Measurements from ENCODE around the gene ATP2B1. TPM values are rescaled to one million over a fixed set of nuclear protein-coding genes. Genes with fewer than 3 reads are reported as not detected.
"Not testable (repeated sequence)": the region's sequence is repeated elsewhere in the genome, so short reads cannot be mapped to it uniquely, and the experiment has no call there.

ATP2B1 gene
- polyA plus RNA-seq, 1 donor, result 122 TPM

DNA sequence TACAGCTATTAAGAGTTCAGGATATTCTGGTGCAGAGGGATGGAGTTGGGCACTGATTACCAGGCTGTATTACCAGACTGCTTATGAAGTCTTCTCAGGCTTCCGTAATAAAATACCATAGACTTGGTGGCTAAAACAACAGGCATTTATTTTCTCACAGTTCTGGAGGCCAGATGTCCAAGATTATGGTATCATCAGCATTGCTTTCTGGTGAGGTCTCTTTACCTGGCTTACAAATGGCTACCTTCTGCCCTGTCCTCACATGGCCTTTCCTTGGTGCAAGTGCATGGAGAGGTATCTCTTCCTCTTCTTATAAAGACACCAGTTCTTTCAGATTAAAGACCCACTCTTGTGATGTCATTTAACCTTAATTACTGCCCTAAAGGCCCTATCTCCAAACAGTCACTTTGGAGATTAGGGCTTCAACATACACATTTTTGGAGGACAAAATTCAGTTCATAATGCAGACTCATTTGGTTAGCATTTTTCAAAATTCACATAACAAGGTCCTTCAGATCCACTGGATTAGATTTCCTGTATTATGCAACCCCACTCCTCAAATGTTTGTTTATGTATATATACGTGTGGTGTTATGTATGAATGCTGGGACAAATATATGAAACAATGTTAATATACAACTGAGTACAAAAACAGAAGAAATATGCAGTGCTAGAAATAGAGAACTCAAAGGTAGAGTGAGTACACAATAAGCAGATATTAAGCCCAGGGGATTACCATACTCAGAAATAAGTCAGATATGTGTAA, 9.3 kb upstream of the ATP2B1 start:
- DNase-seq, result no peak

DNA sequence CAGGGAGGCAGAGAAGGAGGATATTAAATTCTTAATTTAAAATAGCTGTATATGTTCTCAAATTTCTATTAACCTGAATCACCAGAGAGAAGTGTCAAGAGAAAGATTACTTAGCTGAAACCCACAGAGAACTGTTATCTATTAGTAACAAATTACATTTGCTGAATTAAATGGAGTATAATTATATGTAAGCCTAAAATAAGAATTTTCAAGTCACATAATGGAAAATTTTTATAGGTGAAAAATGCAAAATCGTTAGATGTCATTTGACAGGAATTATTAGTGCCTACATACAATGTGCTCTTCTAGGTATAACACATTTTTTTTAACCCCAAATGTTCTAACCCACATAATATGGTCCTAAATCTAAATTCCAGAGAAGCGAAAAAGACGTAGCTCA, 4.1 kb upstream of the ATP2B1 start:
- no peak for DNase-seq

DNA sequence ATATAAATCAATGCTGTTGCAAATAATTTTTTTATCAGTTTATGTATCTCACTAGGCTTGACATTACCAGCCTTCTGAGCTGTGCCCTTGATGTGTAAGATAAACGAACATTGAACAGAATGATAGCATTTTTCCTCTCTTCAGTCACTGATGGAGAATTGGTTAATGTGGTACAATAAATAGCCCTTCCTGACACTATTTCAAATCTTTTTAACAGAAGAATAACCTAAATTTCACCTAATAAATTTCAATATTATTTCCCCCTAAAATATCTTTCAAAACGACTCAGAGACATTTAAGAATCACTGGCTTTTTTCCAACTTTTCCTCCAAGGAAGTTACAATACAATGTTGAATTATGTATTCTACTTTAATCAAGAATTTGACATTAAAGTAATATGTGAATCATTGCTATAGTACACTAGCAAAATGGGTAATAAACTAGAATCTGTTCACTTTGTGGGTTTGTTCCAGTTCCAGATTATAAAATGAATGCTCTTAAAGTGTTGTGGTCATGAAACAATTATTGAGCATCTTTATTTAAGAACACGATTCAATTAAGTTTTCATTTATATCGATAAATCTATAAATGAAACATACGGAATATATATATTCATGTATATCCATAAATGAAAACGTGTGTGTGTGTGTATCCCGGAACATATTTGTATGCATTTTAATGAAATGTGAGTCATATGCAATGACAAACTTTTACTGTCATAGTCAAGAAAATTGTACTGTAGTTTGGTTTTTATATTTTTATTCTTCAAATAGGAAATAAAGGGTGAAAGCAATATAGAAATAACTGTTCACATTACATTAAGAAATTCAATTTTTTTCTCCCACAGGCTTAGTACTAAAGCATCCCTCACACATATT, 2.5 kb upstream of the ATP2B1 start:
- no peak for DNase-seq

DNA sequence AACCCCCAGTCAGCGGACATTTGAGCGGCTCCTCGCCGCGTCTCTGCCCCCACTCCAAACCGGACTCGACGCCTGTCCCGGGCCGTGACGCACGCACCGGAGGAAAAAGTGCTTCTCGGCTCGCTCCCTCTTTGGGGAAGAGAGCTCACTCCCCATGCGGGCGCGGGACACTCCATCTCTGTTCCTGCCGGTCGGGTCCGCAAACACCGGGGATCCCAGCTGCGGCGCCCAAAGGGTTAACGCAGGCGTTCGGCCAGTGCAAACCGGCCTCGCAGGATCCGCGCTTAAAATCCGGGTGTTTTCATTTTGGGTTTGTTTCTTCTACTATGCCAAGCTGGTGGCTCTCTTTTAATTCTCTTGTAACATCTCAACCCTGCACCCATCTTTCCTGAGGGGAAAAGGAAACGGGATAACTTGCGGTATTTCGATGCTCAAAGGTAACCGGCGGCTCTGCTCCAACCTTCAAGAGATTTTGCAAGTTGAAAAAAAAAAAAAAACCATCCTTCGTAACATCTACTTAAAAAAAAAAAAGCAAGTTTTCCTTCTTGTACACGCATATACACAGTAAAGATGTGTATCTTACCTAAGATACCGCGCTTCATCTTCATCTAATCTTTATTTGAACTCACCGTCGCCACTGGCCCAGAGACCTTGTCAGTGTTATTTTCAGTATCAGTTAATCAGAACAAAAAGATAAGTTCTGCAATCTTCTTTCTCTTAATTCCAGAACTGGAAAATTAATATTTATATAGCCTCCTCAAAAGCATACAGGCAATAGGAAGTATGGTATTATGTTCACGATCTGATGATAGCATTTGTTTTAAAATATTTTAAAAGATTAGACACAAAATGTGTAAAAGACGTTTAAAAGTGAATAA, 1.6 kb upstream of the ATP2B1 start:
- peak; percentile 59 for DNase-seq

DNA sequence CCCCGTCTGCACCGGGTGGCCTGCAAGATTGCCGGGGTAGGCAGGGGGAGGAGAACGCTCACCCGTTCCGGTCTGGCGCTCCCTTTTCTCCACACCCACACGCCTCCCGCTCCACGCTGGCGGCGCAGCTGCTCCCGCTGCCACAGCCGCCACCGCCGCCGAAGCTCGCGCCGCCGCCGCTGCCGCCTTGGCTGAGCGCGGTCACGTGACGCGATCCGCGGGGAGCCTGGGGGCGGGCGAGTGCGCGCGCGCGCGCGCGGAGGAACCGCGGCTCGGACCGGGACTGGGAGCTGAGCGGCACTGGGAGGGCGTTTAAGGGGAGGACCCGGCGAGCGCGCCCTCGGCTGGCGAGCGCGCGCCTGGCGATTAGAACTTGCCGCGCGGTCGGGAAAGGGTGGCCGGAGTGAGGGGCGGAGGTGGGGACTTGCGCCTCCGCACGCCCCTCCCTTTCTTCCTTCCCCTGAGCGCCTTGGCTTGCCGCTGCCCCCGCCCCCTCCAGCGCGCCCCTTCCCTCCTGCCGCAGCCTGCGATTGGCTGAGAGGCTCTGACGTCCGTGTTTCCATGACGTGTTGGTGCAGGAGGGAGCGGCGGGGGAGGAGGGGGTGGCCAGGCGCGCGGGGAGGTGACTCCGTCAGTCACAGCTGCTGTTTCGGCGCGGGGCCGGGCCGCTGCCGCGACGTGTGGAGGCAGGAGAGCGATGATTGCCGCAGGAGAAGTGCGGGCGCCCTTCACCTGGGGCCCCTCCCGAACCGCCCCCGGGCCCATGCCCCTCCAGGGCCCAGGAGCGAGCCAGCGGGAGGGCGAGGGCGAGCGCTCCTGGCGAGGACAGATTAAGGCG, 738 bp upstream of the ATP2B1 start:
- DNase-seq, result peak; percentile 97

DNA sequence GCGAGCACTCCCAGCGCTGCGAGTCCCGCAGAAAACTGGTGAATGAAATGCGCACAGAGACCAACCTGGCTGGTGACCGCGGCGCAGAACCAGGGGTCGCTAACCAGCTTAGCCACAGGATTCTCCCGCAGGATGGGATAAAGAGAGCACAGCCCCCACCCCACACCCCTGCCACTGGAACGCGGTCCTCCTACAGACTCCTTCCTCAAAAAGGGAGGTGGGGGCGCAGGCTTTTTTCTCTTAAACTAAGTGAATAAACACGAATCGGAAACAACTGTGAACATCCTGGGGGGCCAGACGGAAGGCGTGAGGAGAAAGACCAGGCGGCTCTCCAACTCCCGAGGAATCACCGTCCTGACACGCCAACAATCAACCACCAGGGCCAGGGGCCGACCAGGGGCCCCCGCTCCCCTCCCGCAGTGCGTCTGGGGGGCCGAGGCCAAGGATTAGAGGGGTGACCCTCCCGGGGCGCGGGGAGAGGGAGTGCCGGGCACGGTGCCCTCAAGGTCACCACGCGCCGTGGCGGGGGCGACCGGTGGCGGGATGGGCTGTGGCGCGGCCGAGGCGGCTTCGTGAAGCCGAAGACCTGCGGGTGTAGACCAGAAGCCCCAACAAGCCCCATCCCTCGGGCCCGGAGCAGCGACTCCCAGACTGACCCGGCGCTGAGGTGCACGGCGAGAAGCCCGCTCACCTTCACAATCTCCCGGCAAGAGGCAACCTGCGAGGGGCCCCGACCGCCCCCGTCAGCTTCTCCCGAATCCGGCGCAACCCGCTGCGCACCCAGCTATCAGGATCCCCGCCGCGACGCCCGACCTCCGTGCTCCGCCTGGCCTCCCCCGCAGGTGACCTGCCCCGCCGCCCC, 704 bp downstream of the ATP2B1 start:
- peak; percentile 45 for DNase-seq

DNA sequence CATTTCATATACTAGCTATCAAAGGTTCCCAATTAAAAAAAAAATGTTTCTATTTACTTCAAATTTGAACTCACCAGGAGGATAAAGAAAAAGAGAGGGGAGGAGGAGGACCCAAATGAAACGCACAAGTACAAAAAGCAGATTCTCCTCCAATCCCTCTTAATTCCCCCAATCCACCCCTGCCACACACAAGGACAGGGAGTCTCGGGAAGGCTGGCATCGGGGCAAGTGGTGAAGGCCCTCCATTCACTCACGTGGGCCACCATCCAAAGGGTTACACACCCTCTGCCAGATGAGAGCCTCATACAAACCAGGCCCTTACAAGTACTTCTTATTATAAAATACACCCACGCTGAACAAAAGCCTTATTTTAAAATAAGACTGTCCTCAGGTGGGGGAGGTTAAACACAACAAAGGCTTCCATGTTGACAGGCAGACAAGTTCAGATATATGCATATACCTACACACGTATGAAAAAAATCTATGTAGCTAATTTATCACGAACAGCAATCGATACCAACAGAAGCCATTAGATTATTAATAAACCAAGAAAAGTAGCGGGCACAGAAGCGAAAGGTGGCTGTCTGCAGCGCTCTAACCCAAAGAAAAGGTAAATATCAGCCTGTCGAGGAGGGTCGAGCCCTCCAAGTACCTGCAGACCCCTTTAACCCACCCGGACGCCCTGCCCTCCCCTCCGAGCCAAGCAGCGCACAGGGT, 1.5 kb downstream of the ATP2B1 start:
- DNase-seq, result no peak

DNA sequence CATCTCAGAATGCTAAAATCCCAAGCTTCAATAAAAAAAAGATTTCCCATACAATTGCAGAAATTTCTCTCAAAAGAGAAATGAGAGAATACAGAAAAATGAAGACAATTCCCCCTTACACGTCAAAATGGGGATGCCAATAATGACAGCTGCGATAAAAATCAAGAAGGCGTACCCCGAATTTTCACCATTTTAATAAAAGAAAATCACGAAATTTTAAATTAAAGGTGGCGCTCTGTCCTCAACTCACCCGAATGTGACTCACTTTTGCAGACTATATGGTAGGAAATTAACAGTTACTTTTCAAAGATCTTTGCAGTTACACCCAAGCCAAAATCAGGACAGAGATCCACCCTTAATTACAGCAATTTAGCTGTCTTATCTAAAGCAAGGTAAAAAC, 2.1 kb downstream of the ATP2B1 start:
- DNase-seq, result no peak

DNA sequence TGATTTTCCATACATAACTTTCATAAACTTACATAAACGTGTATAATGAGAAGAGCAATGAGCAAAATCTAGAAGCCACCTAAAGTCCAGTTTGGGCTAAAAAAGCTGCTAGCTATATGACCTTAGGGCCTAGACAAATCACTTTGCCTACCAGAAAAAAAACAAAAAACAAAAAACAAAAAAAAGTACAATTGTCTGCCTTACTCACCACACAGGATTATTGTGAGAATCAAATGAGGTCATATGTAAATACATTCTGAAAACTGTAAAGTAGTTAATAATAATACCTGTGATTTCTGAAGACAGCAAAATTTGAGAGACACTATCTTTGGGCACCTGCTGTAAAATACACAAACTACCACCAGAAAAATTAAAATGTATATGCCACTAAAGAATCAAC, 4.2 kb downstream of the ATP2B1 start:
- DNase-seq, result no peak

DNA sequence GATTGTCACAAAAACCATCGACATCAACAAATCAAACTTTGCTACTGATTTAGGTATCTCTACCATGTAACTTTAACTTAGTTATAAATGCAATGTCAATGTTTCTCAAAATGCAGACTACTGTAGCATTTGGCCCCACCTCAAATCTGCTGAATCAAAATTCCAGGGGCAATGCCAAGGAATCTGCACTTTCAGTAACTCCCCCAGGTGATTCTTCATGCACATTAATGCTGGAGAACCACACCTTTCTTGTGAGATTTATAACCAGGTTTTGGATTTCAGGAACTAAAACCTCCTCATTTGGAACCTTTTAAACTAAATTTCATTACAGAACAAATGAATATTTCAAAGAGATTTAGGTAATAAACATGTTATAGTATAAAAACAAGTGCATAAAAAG, 4.9 kb downstream of the ATP2B1 start:
- DNase-seq, result no peak

DNA sequence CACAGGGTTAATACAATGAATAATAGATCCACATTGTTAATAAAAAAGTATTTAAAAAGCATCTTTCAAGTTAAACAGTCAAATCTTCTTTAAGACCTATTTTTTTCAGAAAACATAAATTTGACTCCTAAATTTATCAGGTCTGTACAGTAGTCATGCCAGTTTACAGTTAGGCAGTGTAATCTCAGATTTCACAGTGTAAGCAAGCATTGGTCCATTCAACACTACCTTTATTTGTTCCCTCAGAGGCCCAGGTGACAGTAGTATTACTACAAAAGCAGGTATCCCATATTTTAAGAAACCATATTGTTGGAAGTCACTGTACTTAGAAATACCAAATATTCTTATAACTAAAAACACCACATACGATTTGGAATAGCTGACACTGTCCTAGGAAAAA, 6.1 kb downstream of the ATP2B1 start:
- no peak for DNase-seq

DNA sequence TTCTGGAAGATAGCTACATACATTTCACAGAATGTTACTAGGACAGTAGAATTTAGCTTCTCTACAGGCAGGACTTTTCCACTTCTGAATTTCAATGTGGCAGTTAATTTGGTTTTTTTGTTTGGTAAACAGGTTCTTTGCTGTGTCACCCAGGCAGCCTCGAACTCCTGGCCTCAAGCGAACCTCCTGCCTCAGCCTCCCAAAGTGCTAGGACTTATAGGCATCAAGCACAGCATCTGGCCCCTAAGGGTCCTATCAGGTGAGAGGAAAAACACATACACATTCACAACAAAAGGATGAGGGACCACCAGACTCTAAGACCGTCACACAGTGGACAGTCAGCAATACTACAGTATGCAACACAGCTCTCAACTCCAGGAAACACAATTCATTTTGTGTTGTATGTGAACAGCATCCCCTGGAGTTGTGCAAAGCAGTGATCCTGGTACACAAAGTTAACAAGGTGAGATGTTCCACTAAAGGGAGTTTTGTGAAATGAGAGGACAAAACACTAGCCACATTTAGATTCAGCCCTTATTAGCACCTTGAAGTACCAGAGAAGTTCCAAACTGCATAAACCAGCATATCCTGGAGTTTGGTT, 6.9 kb downstream of the ATP2B1 start:
- DNase-seq, result no peak

DNA sequence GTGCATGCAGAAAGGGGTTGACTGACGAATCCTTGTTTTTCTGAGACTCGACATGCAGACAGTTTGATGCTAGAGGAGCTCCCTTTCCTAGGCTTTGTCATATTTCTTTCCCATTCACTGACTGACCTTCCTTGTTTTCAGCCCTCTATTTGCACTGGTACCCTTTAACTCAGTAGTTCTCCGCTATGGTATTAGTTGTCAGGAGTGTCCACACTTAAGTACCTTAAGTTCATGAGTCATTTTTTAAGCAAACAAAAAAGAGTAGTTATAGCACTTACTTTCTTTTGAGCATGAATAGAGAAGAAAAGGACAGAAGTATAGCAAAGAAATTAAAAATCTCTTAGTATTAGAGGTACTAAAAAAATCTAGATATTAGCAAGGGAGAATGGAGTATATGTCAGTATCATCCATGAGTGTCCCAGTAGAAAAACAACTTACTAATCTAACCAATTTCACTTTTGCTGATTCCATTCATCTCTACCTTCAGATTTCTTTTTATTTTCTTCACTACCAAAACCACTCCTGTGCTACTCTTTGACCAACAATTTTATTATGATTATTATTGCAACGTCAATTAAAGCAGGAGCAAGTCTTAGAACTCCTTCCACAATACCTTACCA, 8.3 kb downstream of the ATP2B1 start:
- DNase-seq, result no peak

DNA sequence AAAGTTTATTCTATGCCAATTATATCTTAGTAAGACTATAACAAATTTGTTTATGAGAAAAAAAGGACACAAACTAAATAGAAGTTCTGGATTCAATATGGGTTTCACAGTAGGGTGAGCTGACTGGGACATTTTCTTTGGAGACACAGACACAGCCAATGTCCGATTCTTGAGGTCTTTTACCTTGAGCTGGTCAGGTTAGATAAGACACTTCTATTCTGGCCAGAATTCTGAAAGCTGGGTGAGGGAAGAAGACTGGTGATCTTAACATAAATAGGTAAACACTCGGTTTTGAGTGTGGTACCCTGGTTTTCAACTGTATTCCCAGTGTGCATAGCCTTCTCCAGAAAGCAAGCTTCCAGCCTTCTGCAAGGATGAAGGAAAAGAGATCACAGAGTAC, 10.0 kb downstream of the ATP2B1 start:
- DNase-seq, result no peak

DNA sequence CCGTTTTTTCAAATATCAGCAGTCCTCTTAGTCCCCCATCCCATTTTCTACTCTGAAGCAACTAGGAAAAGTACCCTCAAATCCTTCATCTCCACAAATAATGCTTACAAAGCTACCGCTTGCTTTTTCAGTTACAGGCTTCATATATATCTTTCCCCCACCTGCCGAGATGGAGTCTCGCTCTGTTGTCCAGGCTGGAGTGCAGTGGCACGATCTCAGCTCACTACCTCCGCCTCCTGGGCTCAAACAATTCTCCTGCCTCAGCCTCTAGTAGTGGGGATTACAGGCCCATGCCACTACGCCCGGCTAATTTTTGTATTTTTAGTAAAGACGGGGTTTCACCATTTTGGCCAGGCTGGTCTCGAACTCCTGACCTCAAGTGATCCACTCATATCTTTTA, 10.9 kb downstream of the ATP2B1 start:
- DNase-seq, result not testable (repeated sequence)

DNA sequence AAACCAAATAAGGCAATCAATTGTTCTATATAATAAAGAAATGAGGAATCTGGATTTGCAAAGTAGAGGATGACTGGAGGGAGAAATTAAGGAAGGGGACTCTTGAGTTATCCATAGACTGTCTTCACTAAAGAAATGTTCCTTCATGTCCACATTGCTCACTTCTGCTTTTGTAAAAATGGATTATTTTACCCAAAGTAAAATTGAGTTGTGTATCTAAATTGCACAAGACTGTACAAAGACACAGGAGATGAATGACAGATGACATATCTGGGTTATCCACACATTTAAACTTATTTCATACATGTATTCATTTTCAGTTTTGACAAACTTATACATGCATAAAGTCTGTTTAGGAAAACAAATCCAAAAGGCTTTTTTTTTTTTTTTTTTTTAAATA, 11.3 kb downstream of the ATP2B1 start:
- no peak for DNase-seq

DNA sequence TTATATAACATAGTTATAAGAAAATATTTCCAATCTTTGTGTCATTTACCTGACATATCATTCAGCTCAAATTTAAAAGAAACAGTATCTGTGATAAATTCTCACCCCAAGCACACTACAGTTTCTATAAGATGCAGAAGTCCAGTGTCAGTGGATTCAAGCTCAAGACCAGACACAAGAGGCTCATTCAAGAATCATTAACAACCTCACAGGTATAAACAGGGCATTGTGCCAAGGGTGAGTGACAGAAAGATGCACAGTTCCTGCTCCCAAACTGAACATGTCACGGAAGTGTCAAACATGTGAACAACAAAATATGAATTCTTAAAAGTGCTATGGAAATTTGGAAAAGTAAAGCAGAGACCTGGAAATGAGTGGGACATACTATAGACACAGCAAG, 12.8 kb downstream of the ATP2B1 start:
- DNase-seq, result no peak

DNA sequence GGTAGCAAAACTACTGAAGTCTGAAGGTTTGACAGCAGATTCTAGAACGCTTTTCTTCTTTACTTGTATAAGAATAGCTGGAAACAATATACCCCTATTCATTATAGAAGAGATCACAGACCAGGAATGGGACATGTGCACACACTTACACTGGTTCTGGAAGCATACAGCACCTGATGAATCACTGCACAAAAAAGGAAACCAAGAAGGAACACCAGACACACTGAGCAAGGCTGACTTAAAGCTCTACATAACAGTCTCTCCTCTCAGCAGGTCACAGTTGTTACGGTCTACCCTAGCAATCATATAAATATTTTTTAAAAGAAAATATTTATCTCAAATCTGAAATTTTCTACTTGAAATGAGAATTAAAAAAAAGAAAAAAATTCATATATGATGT, 13.5 kb downstream of the ATP2B1 start:
- DNase-seq, result no peak

DNA sequence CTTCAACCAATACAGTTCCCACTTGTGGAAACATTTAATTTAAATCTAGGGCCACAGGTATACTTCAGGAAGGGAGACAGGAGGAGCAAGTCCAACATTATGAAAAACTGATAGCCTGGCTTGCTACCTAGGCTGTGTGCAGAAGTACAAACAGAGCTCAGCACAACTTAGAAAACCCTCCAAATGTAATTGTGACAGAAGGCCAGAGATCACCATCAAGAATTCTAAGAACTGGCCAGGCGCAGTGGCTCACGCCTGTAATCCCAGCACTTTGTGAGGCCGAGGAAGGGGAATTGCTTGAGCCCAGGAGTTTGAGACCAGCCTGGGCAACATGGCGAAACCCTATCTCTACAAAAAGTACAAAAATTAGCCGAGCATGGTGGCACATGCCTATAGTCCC, 14.1 kb downstream of the ATP2B1 start:
- DNase-seq, result no peak

Data from left kidney (tissue), 2 donors.